Body of pancreas (tissue), 4 donors: ENCODE data around the gene DLG2. TPM values are rescaled to one million over a fixed set of nuclear protein-coding genes. Genes with fewer than 3 reads are reported as not detected.
A peak's percentile ranks its signal among the peaks of the same experiment; 100 is the strongest.

ENCODE experiments used
- ATAC-seq: fragments of 150-250 bp; one replicate; pipeline ENCODE4 v1.9.1; 2016
- DNase-seq, 4 donors: peaks; one replicate each; pipeline ENCODE4 v3.0.0-alpha.2; 2019
- H3K27ac ChIP-seq, 4 donors: fragments of 200-600 bp; sonication (generic); 1 replicate in 3 of 4; 2 replicates in 1 of 4; pipeline versions ENCODE4 v1.5.1 to v1.6.1; 2016 to 2019; ENCODE audit warnings: mild to moderate bottlenecking in 1 of 4, mixed read lengths in 1 of 4, moderate library complexity in 1 of 4
- H3K27me3 ChIP-seq, 2 donors: fragments of 200-600 bp; sonication (generic); one replicate each; pipeline ENCODE4 v1.6.0; 2016; ENCODE audit warnings: mild to moderate bottlenecking in 1 of 2
- H3K36me3 ChIP-seq, 2 donors: fragments of 200-600 bp; sonication (generic); replicated peaks in 1 of 2; 2 replicates each; pipeline ENCODE4 v1.5.1; 2016; ENCODE audit warnings: low read depth in 2 of 2; ENCODE audit not compliant: insufficient read depth in 1 of 2
- H3K4me1 ChIP-seq: fragments of 200-600 bp; sonication (generic); one replicate; pipeline ENCODE4 v1.6.0; 2016
- H3K4me3 ChIP-seq, 2 donors: fragments of 200-600 bp; sonication (generic); 1 replicate in 1 of 2; 2 replicates in 1 of 2; pipeline ENCODE4 v1.5.1; 2016 to 2019
- H3K9me3 ChIP-seq, 3 donors: fragments of 200-600 bp; sonication (generic); 1 replicate in 2 of 3; 2 replicates in 1 of 3; pipeline ENCODE4 v1.5.1; 2016
- CTCF ChIP-seq, 7 experiments: fragments of 450-650 bp in 4 of 7; fragments of 200-600 bp in 3 of 7; sonication (generic) in 3 of 7; IDR thresholded peaks; one replicate each; pipeline ENCODE4 v1.5.1; 2016 to 2019; ENCODE audit warnings: antibody characterized with exemption in 7 of 7
- POLR2A ChIP-seq, 3 donors: fragments of 450-650 bp; IDR thresholded peaks; one replicate each; pipeline ENCODE4 v1.6.1; 2016; ENCODE audit warnings: antibody characterized with exemption in 3 of 3, mild to moderate bottlenecking in 2 of 3
- WGBS, 2 donors: methylation state at CpG; one replicate each; pipeline ENCODE4 v1.1.5; 2017; 5-methylcytosine and 5-hydroxymethylcytosine counted together
- intact Hi-C: fragments of 100-400 bp; cut with DNase I; formaldehyde crosslinking; loops from one replicate; pipeline ENCODE4 v1.15.1; 2023
- total RNA-seq, 2 donors: library from RNA; depleted of rRNA; stranded (reverse); fragments of >200 nt; gene quantifications; one replicate each; pipeline ENCODE4 v1.1.0, GENCODE V29; 2016

Gene DLG2
- total RNA-seq, 2 donors from 2014 or later, result 6.0 to 13.2 TPM

DNA sequence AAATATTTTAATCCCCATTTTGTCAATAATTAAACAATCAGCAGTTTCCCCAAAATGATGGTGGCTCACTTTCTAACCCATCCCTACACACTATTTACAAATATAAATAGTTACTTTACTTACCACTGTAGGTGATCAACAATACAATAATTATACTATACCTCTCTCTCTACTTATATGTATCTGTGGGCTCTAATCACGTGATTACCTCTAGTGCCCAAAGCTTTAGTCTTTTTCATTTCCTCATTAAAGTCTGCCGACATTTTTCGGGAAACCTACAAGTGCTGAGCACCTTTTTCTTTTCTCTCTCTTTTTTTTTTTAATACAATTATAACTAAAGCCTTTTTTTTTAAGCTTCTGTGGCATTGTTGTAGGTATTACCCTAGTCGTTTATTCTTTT is 23.9 kb downstream of the DLG2 start:
- TF ChIP-seq POLR2A (IDR thresholded peaks at IDR 0.05), result no peak
- TF ChIP-seq CTCF (IDR thresholded peaks at IDR 0.05), result no peak
- no peak overlapping the region for H3K4me3 ChIP-seq
- no peaks in the 10 kb centered on the region for H3K4me1 ChIP-seq
- no peaks in the 10 kb centered on the region for H3K36me3 ChIP-seq
- ATAC-seq, result no peak
- no peaks in the 10 kb centered on the region for H3K9me3 ChIP-seq
- H3K27ac ChIP-seq, result no peak overlapping the region
- DNase-seq, result no peak
- H3K27me3 ChIP-seq, result no peaks in the 10 kb centered on the region
- intact Hi-C loops, result no loop called here
- 68 to 82% methylated on average over 4 of the region's 4 CpGs for WGBS, 2 donors

DNA sequence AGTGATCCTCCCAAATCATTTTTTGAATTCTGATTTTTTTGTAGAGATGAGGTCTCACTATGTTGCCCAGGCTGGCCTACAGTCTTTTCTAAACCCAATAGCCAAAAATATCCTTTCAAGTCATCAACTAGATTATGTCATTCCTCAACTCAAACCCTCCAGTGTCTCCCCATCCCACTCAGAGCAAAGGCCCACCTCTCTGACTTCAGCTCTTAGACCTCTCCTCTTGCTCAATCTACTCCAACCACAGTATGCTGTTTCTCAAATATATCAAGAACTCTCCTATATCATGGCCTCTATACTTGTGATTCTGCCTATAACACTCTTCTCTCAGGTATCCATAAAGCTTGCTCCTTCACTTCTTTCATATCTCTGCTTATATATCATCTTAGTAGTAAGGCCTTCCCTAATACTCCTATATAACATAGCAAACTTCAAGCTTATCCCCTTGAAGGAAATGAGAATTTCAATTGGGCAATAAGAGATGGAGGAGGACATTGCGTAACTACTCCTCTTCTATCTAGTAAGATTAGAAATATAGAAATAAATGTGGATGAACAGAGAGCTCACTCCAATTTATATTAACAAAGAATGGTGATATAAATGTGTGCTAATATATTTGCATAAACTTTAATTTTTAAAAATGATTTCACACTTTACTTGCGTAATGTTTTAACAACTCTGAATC is 24.5 kb downstream of the DLG2 start:
- H3K4me3 ChIP-seq, result no peak overlapping the region
- DNase-seq, result no peak
- WGBS, 2 donors, result 76 to 89% methylated on average over 2 of the region's 2 CpGs
- no peaks in the 10 kb centered on the region for H3K27me3 ChIP-seq
- H3K4me1 ChIP-seq, result no peaks in the 10 kb centered on the region
- no peaks in the 10 kb centered on the region for H3K9me3 ChIP-seq
- no peak for ATAC-seq
- no peak overlapping the region for H3K27ac ChIP-seq
- TF ChIP-seq POLR2A (IDR thresholded peaks at IDR 0.05), result no peak
- no peak for TF ChIP-seq CTCF (IDR thresholded peaks at IDR 0.05)
- intact Hi-C loops, result no loop called here
- no peaks in the 10 kb centered on the region for H3K36me3 ChIP-seq

DNA sequence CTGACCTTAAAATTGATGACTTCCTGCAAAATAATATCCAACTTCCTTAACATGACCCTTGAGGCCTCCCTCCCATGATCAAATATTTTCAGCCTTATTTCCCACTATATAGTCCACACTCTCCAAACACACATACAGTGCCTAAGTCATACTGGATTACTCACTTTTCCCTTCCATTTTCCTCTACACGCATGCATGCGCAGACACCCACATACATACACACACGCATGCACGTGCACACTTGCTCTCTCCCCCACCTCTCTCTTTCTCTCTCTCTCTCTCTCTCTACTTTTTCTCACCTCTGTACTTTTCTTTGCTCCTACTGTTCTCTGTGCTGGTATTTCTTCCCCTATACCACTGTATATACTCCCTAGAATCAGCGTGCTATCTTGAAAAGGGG is 28.1 kb downstream of the DLG2 start:
- H3K4me1 ChIP-seq, result no peaks in the 10 kb centered on the region
- TF ChIP-seq CTCF (IDR thresholded peaks at IDR 0.05) (no peak), POLR2A (IDR thresholded peaks at IDR 0.05) (no peak)
- intact Hi-C loops, result no loop called here
- DNase-seq (no peak), ATAC-seq (no peak)
- no peaks in the 10 kb centered on the region for H3K27me3 ChIP-seq
- 61 to 70% methylated on average over 5 of the region's 5 CpGs for whole genome bisulfite sequencing, 2 donors
- H3K36me3 ChIP-seq, result no peaks in the 10 kb centered on the region
- H3K27ac ChIP-seq, result no peak overlapping the region
- H3K4me3 ChIP-seq, result no peak overlapping the region
- no peaks in the 10 kb centered on the region for H3K9me3 ChIP-seq

- no peak overlapping the region for H3K4me3 ChIP-seq
- H3K27ac ChIP-seq, result no peak overlapping the region
- H3K4me1 ChIP-seq, result no peaks in the 10 kb centered on the region
- no peak for DNase-seq
- TF ChIP-seq CTCF (IDR thresholded peaks at IDR 0.05) (no peak), POLR2A (IDR thresholded peaks at IDR 0.05) (no peak)
- H3K27me3 ChIP-seq, result no peaks in the 10 kb centered on the region
- no peak for ATAC-seq
- no peaks in the 10 kb centered on the region for H3K36me3 ChIP-seq
- WGBS, 2 donors, result 48 to 57% methylated on average over 2 of the region's 2 CpGs
- intact Hi-C loops, result no loop called here
- H3K9me3 ChIP-seq, result no peaks in the 10 kb centered on the region
Observed at GRCh38 chr11:85596886-85597285, 30.3 kb downstream of the DLG2 start.

DNA sequence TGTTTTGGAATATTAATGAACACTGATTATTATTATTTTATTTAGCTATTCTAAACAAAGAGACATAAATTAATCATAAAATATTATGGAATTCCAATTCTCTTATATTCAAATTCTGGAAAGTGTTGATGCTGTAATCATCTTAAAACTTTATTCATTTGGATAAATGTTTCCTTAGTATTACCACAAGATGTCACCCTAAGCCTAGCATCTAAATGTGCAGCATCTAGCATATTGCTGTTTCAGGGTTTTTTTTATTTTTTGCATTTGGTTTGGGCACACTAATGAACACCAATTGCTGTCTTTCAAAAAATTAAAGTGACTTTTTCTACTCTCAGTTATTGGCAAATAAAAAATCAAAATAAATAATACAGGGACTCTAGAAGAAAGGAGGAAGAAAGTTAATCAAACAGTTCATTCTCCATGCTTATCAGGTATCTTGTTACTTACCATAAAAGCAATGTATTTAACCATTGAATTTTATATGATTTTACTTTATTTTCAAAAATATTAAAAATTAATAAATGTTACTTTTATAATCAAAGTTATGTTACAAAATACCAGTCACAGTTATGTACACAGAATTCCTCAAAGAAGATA is 31.8 kb downstream of the DLG2 start:
- H3K36me3 ChIP-seq, result no peaks in the 10 kb centered on the region
- TF ChIP-seq POLR2A (IDR thresholded peaks at IDR 0.05) (no peak), CTCF (IDR thresholded peaks at IDR 0.05) (peak; percentile 23 to 80 (median 72))
- no peak overlapping the region for H3K27ac ChIP-seq
- intact Hi-C loops, result no loop called here
- H3K27me3 ChIP-seq, result no peaks in the 10 kb centered on the region
- no peaks in the 10 kb centered on the region for H3K9me3 ChIP-seq
- H3K4me1 ChIP-seq, result no peaks in the 10 kb centered on the region
- DNase-seq (no peak), ATAC-seq (peak; percentile 56)
- no peak overlapping the region for H3K4me3 ChIP-seq
